SK-N-SH (cell line): ENCODE results near the gene FRK. TPM values are rescaled to one million over a fixed set of nuclear protein-coding genes. Genes with fewer than 3 reads are reported as not detected.
A peak's percentile ranks its signal among the peaks of the same experiment; 100 is the strongest.

ENCODE experiments used
- CTCF ChIA-PET: fragments of 300-600, 350-600 bp; formaldehyde crosslinking; extraction: SDS; loops from one replicate; lab custom pipeline; 2021; lab: Yijun Ruan, JAX
- POLR2A ChIA-PET: fragments of 350-600 bp; sonication (Branson Sonifier 250); formaldehyde crosslinking; extraction: SDS; loops from one replicate; lab custom pipeline; 2020; ENCODE audit warnings: antibody characterized with exemption, inconsistent platforms; lab: Yijun Ruan, JAX
- DNase-seq: peaks from one replicate; pipeline ENCODE4 v3.0.0; 2012
- H2AFZ ChIP-seq: fragments of 200-600 bp; sonication (generic); 2 replicates; pipeline ENCODE4 v1.8.1; 2016; ENCODE audit warnings: antibody characterized with exemption, mild to moderate bottlenecking, low read depth
- H3F3A ChIP-seq: fragments of 200-600 bp; sonication (generic); replicated peaks from 2 replicates; pipeline ENCODE3; 2016; ENCODE audit warnings: antibody characterized with exemption, mild to moderate bottlenecking; ENCODE audit not compliant: insufficient read depth
- H3K27ac ChIP-seq, 2 experiments: fragments of 200-500 bp in 1 of 2; fragments of 200-600 bp in 1 of 2; sonication (Bioruptor generic) in 1 of 2; sonication (generic), shearing (Covaris generic) in 1 of 2; 2 replicates each; pipeline versions ENCODE4 v1.5.1 to v1.6.1; 2014 to 2016; ENCODE audit warnings: low read depth in 2 of 2, inconsistent platforms in 1 of 2, low read length in 1 of 2, mild to moderate bottlenecking in 1 of 2, mixed read lengths in 1 of 2
- H3K27me3 ChIP-seq: fragments of 200-600 bp; sonication (generic), shearing (Covaris generic); 2 replicates; pipeline ENCODE4 v1.6.1; 2016; ENCODE audit warnings: mixed run types; ENCODE audit not compliant: insufficient read depth
- H3K36me3 ChIP-seq, 2 experiments: fragments of 200-500 bp in 1 of 2; fragments of 200-600 bp in 1 of 2; sonication (Bioruptor generic) in 1 of 2; sonication (generic) in 1 of 2; replicated peaks in 1 of 2; 2 replicates each; pipeline versions ENCODE3 to v1.5.1; 2014 to 2016; ENCODE audit warnings: low read length in 1 of 2, mild to moderate bottlenecking in 1 of 2; ENCODE audit not compliant: insufficient read depth in 2 of 2, control insufficient read depth in 1 of 2
- H3K4me1 ChIP-seq, 2 experiments: fragments of 200-500 bp in 1 of 2; fragments of 200-600 bp in 1 of 2; sonication (Bioruptor generic) in 1 of 2; sonication (generic), shearing (Covaris generic) in 1 of 2; 2 replicates each; pipeline versions ENCODE4 v1.5.1 to v1.6.1; 2014 to 2016; ENCODE audit warnings: low read depth in 1 of 2, low read length in 1 of 2, mixed run types in 1 of 2; ENCODE audit not compliant: insufficient read depth in 2 of 2, control insufficient read depth in 1 of 2
- H3K4me2 ChIP-seq: fragments of 200-600 bp; sonication (generic), shearing (Covaris generic); 2 replicates; pipeline ENCODE4 v1.6.1; 2017; ENCODE audit warnings: mixed run types
- H3K4me3 ChIP-seq, 2 experiments: fragments of 200-500 bp in 1 of 2; fragments of 200-600 bp in 1 of 2; sonication (Bioruptor generic) in 1 of 2; sonication (generic), shearing (Covaris generic) in 1 of 2; 2 replicates each; pipeline versions ENCODE4 v1.5.1 to v1.8.1; 2014 to 2016; ENCODE audit warnings: low read depth in 2 of 2, inconsistent platforms in 1 of 2, low read length in 1 of 2, mild to moderate bottlenecking in 1 of 2, mixed read lengths in 1 of 2, moderate library complexity in 1 of 2
- H3K79me2 ChIP-seq: fragments of 200-600 bp; sonication (generic); 2 replicates; pipeline ENCODE4 v1.8.1; 2017; ENCODE audit warnings: mild to moderate bottlenecking; ENCODE audit not compliant: insufficient read depth
- H3K9ac ChIP-seq: fragments of 200-600 bp; sonication (generic); 2 replicates; pipeline ENCODE4 v1.6.1; 2017; ENCODE audit warnings: mixed run types
- H3K9me2 ChIP-seq: fragments of 200-600 bp; sonication (generic); 2 replicates; pipeline ENCODE4 v1.6.1; 2017; ENCODE audit warnings: mixed run types
- H3K9me3 ChIP-seq: fragments of 200-600 bp; sonication (generic); 2 replicates; pipeline ENCODE4 v1.6.1; 2017; ENCODE audit warnings: mixed run types, mild to moderate bottlenecking, moderate library complexity
- H4K20me1 ChIP-seq: fragments of 200-600 bp; sonication (generic); 2 replicates; pipeline ENCODE4 v1.6.1; 2017; ENCODE audit warnings: mild to moderate bottlenecking, mixed run types; ENCODE audit not compliant: insufficient read depth
- CTCF ChIP-seq: fragments of 200-600 bp; sonication (generic); IDR thresholded peaks from 2 replicates; pipeline ENCODE4 v1.6.1; 2017; ENCODE audit warnings: antibody characterized with exemption, mild to moderate bottlenecking, moderate library complexity
- ELF1 ChIP-seq: IDR thresholded peaks from 2 replicates; pipeline ENCODE4 v1.4.0; 2012
- FOSL2 ChIP-seq: IDR thresholded peaks from 2 replicates; pipeline ENCODE4 v1.4.0; 2012; ENCODE audit warnings: low read depth, mild to moderate bottlenecking, moderate library complexity, borderline replicate concordance
- IRF3 ChIP-seq: fragments of 150-350 bp; IDR thresholded peaks from 2 replicates; pipeline ENCODE4 v1.6.1; 2016; ENCODE audit warnings: mild to moderate bottlenecking, low read depth, low read length
- JUND ChIP-seq: IDR thresholded peaks from 2 replicates; pipeline ENCODE4 v1.4.0; 2012
- MEF2A ChIP-seq: IDR thresholded peaks from 2 replicates; pipeline ENCODE4 v1.4.0; 2012; ENCODE audit warnings: low read depth, borderline replicate concordance
- MXI1 ChIP-seq: IDR thresholded peaks from 2 replicates; pipeline ENCODE4 v1.6.1; 2012; ENCODE audit warnings: mild to moderate bottlenecking, low read depth, low read length, improper control_type of control experiment
- NFIC ChIP-seq: IDR thresholded peaks from 2 replicates; pipeline ENCODE4 v1.4.0; 2012; ENCODE audit warnings: borderline replicate concordance
- POLR2AphosphoS5 ChIP-seq: IDR thresholded peaks from 2 replicates; pipeline ENCODE4 v1.6.1; 2012; ENCODE audit warnings: low read depth, low read length
- RAD21 ChIP-seq: IDR thresholded peaks from 2 replicates; pipeline ENCODE4 v1.6.1; 2012; ENCODE audit warnings: mild to moderate bottlenecking, low read length
- RCOR1 ChIP-seq: fragments of 150-350 bp; IDR thresholded peaks from 2 replicates; pipeline ENCODE4 v1.6.1; 2017; ENCODE audit warnings: antibody characterized with exemption, low read length
- REST ChIP-seq: IDR thresholded peaks from 2 replicates; pipeline ENCODE4 v1.6.1; 2012; ENCODE audit warnings: mild to moderate bottlenecking, low read depth, low read length, moderate library complexity
- SMC3 ChIP-seq: IDR thresholded peaks from 2 replicates; pipeline ENCODE4 v1.6.1; 2012; ENCODE audit warnings: low read depth, low read length, improper control_type of control experiment
- TEAD4 ChIP-seq: IDR thresholded peaks from 2 replicates; pipeline ENCODE4 v1.4.0; 2012; ENCODE audit warnings: mild to moderate bottlenecking, borderline replicate concordance; ENCODE audit not compliant: insufficient read depth
- WGBS: methylation state at CpG from one replicate; pipeline ENCODE4 v1.1.6; 2017; ENCODE audit warnings: low lambda C conversion rate; 5-methylcytosine and 5-hydroxymethylcytosine counted together
- polyA plus RNA-seq, 3 experiments: library from polyadenylated mRNA; depleted of rRNA; stranded (reverse); fragments of >200 nt; gene quantifications; 2 replicates each; pipeline ENCODE4 v1.2.3, GENCODE V29; 2012
- TF ChIP-seq, protein P1 (sequence below): IDR thresholded peaks from 2 replicates; pipeline ENCODE4 v1.4.0; 2012; ENCODE audit warnings: low read depth, borderline replicate concordance
- TF ChIP-seq, protein P2 (sequence below): fragments of 150-350 bp; IDR thresholded peaks from 2 replicates; pipeline ENCODE4 v1.6.1; 2017; ENCODE audit warnings: antibody characterized with exemption, low read length, low read depth, borderline replicate concordance

The FRK gene
- polyA plus RNA-seq, 1 of the 3 experiments (the other 2 are of a cell fraction), result under 0.01 TPM

DNA sequence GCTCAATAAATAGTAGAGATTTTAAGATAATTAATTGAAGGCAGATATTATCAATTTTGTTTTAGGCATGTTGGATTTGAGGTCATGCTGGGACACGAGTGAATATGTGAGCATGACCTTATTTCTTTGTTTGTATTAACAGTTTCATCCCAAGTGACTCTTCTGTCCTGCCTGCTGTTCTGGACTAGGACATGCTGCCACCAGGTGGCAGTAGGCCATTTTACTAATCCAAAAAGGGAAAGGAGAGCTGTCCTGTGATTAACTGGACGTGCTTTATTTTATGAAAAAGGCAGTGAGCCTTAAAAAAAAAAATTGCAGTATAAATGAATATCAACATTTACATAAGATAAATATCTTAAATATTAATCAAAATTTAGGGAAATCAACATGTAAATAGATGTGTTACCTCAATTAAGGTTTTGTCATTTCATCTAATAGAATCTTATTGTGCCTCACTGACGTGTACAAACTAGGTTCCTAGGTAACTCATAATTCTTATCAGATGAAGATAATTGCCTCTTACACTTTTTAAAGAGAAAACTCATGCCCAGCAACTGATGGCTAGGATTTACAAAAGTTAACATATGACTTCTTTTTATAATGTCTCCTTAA lies 49.8 kb downstream of the FRK start:
- Histone ChIP-seq H3K27ac (no peak overlapping the region), H3K79me2 (no peaks in the 10 kb centered on the region), H3K4me1 (peaks cover 0 to 3% of the 10 kb centered on the region in 2 experiments; a peak in 1 of 4 replicates), H2AFZ (no peak overlapping the region), H3K4me3 (no peak overlapping the region), H3K4me2 (no peak overlapping the region), H3K9ac (no peak overlapping the region), H3K27me3 (no peaks in the 10 kb centered on the region)
- WGBS, result 30% methylated on average over 3 of the region's 3 CpGs
- POLR2A ChIA-PET, result no interaction called here
- TF ChIP-seq CTCF, result peak; percentile 90
- 0 out of 2 replicates have a peak, but pooled peaks have one; percentile 21 for TF ChIP-seq RCOR1
- no peak for TF ChIP-seq NFIC
- TF ChIP-seq RAD21, result peak; percentile 77
- TF ChIP-seq SMC3, result peak; percentile 78
- TF ChIP-seq, all 33 proteins: peak for 4
- H3K36me3 ChIP-seq, result no peaks in the 10 kb centered on the region
- DNase-seq, result peak; percentile 40
- H4K20me1 ChIP-seq, result no peaks in the 10 kb centered on the region
- no peaks in the 10 kb centered on the region for H3K9me3 ChIP-seq
- no peaks in the 10 kb centered on the region for H3F3A ChIP-seq
- CTCF ChIA-PET, result interaction anchor here (0.6 to 3.4 kb wide), 21 partner anchors 8 to 1680 kb away, joined by 3 to 15 read pairs (median 4); partner anchors contain the start of gene NT5DC1
- H3K9me2 ChIP-seq, result no peaks in the 10 kb centered on the region

- Histone ChIP-seq H3K9ac (no peak overlapping the region), H3K36me3 (no peaks in the 10 kb centered on the region), H3F3A (no peaks in the 10 kb centered on the region), H3K4me1 (peaks cover 0 to 3% of the 10 kb centered on the region in 2 experiments; a peak in 1 of 4 replicates), H3K27ac (no peak overlapping the region), H3K27me3 (no peaks in the 10 kb centered on the region), H3K9me3 (no peaks in the 10 kb centered on the region), H3K79me2 (no peaks in the 10 kb centered on the region), H2AFZ (no peak overlapping the region), H3K4me3 (no peak overlapping the region), H3K9me2 (no peaks in the 10 kb centered on the region), H3K4me2 (no peak overlapping the region), H4K20me1 (no peaks in the 10 kb centered on the region)
- WGBS, result 81% methylated on average over 3 of the region's 3 CpGs
- ChIA-PET POLR2A (no interaction called here), CTCF (interaction anchor here (0.8 to 1.2 kb wide), 3 partner anchors 68 to 102 kb away, joined by 3 to 5 read pairs (median 3); partner anchors contain the start of gene NT5DC1)
- no peak for DNase-seq
- TF ChIP-seq, protein P1, sequence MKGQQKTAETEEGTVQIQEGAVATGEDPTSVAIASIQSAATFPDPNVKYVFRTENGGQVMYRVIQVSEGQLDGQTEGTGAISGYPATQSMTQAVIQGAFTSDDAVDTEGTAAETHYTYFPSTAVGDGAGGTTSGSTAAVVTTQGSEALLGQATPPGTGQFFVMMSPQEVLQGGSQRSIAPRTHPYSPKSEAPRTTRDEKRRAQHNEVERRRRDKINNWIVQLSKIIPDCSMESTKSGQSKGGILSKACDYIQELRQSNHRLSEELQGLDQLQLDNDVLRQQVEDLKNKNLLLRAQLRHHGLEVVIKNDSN, result no peak
- no peak for TF ChIP-seq MXI1
- TF ChIP-seq TEAD4, result no peak
- TF ChIP-seq JUND, result no peak
- TF ChIP-seq MEF2A, result no peak
- TF ChIP-seq, protein P2, sequence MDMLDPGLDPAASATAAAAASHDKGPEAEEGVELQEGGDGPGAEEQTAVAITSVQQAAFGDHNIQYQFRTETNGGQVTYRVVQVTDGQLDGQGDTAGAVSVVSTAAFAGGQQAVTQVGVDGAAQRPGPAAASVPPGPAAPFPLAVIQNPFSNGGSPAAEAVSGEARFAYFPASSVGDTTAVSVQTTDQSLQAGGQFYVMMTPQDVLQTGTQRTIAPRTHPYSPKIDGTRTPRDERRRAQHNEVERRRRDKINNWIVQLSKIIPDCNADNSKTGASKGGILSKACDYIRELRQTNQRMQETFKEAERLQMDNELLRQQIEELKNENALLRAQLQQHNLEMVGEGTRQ, result no peak
- no peak for TF ChIP-seq FOSL2
- no peak for TF ChIP-seq IRF3
- TF ChIP-seq ELF1, result no peak
- no peak for TF ChIP-seq POLR2AphosphoS5
- no peak for TF ChIP-seq REST
Observed at GRCh38 chr6:116010386-116010785, 50.3 kb downstream of the FRK start.
